Measurements from ENCODE around the gene SFTPB. TPM values are rescaled to one million over a fixed set of nuclear protein-coding genes. Genes with fewer than 3 reads are reported as not detected.
"Not testable (repeated sequence)": the region's sequence is repeated elsewhere in the genome, so short reads cannot be mapped to it uniquely, and the experiment has no call there.

SFTPB gene
- total and polyA plus RNA-seq, 11 donors, result 0.23 to 0.83 TPM; not detected in 9

DNA sequence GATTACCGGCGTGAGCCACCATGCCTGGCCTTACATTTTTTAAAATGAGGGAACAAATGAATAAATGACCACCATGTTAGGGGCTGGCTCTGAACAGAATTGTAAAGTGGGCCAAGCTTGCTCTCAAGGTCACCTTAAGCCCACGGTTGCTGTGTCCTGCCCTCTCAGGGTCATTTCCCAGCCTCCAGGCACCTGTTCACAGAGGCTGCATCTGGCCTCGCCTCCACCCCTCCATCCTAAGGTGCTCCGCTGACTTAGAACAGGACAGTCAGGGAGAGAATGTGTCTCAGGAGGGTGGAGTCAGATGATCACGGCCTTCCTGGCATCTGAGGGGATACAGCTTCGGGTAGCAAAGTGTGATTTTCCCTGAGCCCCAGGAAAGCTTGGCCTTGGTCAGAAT lies 7.3 kb downstream of the SFTPB start:
- H3K9me3 ChIP-seq, result no peaks in the 10 kb centered on the region
- TF ChIP-seq, protein P1, sequence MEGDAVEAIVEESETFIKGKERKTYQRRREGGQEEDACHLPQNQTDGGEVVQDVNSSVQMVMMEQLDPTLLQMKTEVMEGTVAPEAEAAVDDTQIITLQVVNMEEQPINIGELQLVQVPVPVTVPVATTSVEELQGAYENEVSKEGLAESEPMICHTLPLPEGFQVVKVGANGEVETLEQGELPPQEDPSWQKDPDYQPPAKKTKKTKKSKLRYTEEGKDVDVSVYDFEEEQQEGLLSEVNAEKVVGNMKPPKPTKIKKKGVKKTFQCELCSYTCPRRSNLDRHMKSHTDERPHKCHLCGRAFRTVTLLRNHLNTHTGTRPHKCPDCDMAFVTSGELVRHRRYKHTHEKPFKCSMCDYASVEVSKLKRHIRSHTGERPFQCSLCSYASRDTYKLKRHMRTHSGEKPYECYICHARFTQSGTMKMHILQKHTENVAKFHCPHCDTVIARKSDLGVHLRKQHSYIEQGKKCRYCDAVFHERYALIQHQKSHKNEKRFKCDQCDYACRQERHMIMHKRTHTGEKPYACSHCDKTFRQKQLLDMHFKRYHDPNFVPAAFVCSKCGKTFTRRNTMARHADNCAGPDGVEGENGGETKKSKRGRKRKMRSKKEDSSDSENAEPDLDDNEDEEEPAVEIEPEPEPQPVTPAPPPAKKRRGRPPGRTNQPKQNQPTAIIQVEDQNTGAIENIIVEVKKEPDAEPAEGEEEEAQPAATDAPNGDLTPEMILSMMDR (IDR thresholded peaks at IDR 0.05), result no peak
- no peak for TF ChIP-seq POLR2A (IDR thresholded peaks at IDR 0.05)
- no peak overlapping the region for H3K4me3 ChIP-seq
- H3K36me3 ChIP-seq, result peaks cover 0 to 23% (median 3%) of the 10 kb centered on the region in 9 donors
- ATAC-seq (no peak), DNase-seq (no peak)
- intact Hi-C loops (cut with DNase I), result loop anchor here in 2 of 10 donors (5.0 to 10.0 kb wide), 2 partner anchors 47 to 154 kb away; no protein-coding TSS in a partner anchor
- H3K27me3 ChIP-seq, result no peaks in the 10 kb centered on the region
- H3K4me1 ChIP-seq, result peaks cover 0 to 34% (median 25%) of the 10 kb centered on the region in 12 donors
- peak overlapping the region in 10 of 12 donors; percentile 48 to 89 (median 76) for H3K27ac ChIP-seq
- WGBS, 4 donors, result 72 to 83% (median 78%) methylated on average over 6 to 7 of the region's 7 CpGs

DNA sequence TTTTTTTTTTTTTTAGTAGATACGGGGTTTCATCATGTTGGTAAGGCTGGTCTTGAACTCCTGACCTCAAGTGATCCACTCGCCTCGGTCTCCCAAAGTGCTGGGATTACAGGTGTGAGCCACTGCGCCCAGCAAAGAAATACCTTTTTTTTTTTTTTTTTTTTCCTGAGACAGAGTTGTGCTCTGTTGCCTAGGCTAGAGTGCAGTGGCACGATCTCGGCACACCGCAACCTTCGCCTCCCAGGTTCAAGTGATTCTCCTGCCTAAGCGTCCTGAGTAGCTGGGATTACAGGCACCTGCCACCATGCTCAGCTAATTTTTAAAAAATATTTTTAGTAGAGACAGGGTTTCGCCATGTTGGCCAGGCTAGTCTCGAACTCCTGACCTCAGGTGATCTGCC lies 7.7 kb downstream of the SFTPB start:
- intact Hi-C loops (cut with DNase I), result loop anchor here in 2 of 10 donors (5.0 to 10.0 kb wide), 2 partner anchors 47 to 154 kb away; no protein-coding TSS in a partner anchor
- H3K36me3 ChIP-seq, result peaks cover 0 to 23% (median 3%) of the 10 kb centered on the region in 9 donors
- ATAC-seq, H3K27me3 ChIP-seq, H3K4me3 ChIP-seq, H3K9me3 ChIP-seq, DNase-seq: not testable (repeated sequence)
- 92 to 100% (median 97%) methylated on average over 11 of the region's 11 CpGs for WGBS, 4 donors
- H3K27ac ChIP-seq, result peak overlapping the region in 6 of 12 donors; percentile 67 to 86 (median 76)
- H3K4me1 ChIP-seq, result peaks cover 0 to 34% (median 25%) of the 10 kb centered on the region in 12 donors

DNA sequence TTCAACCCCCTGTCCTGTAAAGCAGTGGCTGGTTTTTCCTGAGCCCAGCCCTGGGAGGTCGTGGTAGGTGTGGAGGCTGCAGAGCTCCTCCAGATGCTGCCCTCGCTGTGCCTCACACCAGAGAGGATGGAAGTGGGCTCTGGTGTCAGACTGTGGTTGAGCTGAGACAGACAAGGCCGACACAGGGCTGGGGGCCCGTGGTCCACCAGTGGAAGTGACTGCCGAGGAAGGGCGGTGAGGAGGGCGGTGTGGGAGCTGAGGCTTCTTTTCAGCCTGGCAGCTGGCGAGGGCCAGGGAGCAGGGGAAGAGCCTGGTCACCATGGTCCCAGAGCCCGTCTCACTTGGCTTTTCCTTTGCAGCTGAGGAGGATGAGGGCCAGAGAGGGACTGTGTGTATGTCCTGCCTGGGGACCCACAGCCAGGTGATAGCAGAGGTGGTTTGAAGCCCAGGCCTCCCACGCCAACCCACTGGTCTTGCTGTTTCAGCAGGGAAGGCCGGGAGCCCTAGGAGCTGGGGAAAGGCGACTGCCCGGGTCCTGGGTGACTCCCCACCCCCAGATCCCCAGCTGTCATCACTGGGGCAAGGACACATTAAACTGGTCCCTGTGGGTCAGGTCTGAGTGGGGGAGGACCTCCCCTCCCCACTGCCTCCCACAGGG lies 8.5 kb downstream of the SFTPB start:
- no peaks in the 10 kb centered on the region for H3K9me3 ChIP-seq
- H3K4me3 ChIP-seq, result no peak overlapping the region
- intact Hi-C loops (cut with DNase I), result loop anchor here in 1 of 10 donors (10.0 kb wide), 1 partner anchor 425 kb away; no protein-coding TSS in a partner anchor
- no peak for ATAC-seq
- H3K4me1 ChIP-seq, result peaks cover 0 to 34% (median 25%) of the 10 kb centered on the region in 12 donors
- 91 to 95% (median 94%) methylated on average over 13 of the region's 13 CpGs for WGBS, 4 donors
- no peak for DNase-seq
- no peaks in the 10 kb centered on the region for H3K27me3 ChIP-seq
- no peak overlapping the region for H3K27ac ChIP-seq
- peaks cover 0 to 23% (median 3%) of the 10 kb centered on the region in 9 donors for H3K36me3 ChIP-seq
- no peak for TF ChIP-seq POLR2A (IDR thresholded peaks at IDR 0.05)
- TF ChIP-seq, protein P1 (IDR thresholded peaks at IDR 0.05), result no peak

DNA sequence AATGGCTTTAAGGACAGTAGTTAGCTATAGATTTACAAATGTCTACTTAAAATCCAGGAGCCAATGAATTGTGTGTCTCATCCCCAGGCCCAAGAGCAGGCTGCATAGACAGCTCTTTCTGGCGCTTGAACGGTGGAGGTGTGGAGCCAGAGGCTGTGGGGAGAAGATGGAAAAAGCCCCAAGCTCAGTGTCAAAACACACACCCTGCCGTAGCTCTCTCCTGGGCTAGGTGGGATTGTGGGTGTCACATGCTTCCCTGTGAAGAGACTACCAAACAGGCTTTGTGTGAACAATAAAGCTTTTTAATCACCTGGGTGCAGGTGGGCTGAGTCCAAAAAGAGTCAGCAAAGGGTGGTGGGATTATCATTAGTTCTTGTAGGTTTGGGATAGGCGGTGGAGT lies 10.6 kb downstream of the SFTPB start:
- peaks cover 0 to 19% (median 13%) of the 10 kb centered on the region in 12 donors for H3K4me1 ChIP-seq
- DNase-seq, H3K4me3 ChIP-seq, H3K27ac ChIP-seq, H3K9me3 ChIP-seq, H3K27me3 ChIP-seq, ATAC-seq: not testable (repeated sequence)
- intact Hi-C loops (cut with DNase I), result loop anchor here in 1 of 10 donors (10.0 kb wide), 1 partner anchor 427 kb away; no protein-coding TSS in a partner anchor
- WGBS, 4 donors, result 94 to 98% (median 94%) methylated on average over 4 of the region's 4 CpGs
- peaks cover 0 to 39% (median 16%) of the 10 kb centered on the region in 9 donors for H3K36me3 ChIP-seq

DNA sequence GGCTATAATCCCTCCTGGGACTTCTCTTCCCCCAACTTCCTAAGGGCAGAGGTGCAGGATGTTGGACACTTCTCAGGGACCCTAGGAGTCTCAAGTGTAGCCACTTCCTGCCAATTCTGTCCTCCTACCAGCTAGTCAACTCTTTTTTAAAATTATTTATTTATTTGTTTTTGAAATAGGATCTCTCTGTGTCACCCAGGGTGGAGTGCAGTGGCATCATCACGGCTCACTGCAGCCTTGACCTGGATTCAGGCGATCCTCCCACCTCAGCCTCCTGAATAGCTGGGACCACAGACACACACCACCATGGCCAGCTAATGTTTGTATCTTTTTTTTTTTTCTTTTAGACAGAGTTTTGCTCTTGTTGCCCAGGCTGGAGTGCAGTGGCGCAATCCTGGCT lies 11.5 kb downstream of the SFTPB start:
- no peak overlapping the region for H3K4me3 ChIP-seq
- 83 to 90% (median 85%) methylated on average over 3 of the region's 3 CpGs for WGBS, 4 donors
- peak in 1 of 5 donors; percentile 4 for DNase-seq
- no peaks in the 10 kb centered on the region for H3K27me3 ChIP-seq
- ATAC-seq, result no peak
- TF ChIP-seq POLR2A (IDR thresholded peaks at IDR 0.05), result no peak
- TF ChIP-seq, protein P1 (IDR thresholded peaks at IDR 0.05), result no peak
- H3K27ac ChIP-seq, result peak overlapping the region in 3 of 12 donors; percentile 8 to 17 (median 8)
- H3K36me3 ChIP-seq, result peaks cover 0 to 48% (median 25%) of the 10 kb centered on the region in 9 donors
- peaks cover 0 to 10% (median 4%) of the 10 kb centered on the region in 12 donors for H3K4me1 ChIP-seq
- no peaks in the 10 kb centered on the region for H3K9me3 ChIP-seq
- intact Hi-C loops (cut with DNase I), result loop anchor here in 1 of 10 donors (10.0 kb wide), 1 partner anchor 428 kb away; no protein-coding TSS in a partner anchor

Data from heart left ventricle (tissue), 16 donors.